ENCODE measurements around the gene PLSCR3. TPM values are rescaled to one million over a fixed set of nuclear protein-coding genes. Genes with fewer than 3 reads are reported as not detected.

Gene PLSCR3
- total RNA-seq, 2 donors from 2014 or later, result 8.9 to 10.2 TPM

DNA sequence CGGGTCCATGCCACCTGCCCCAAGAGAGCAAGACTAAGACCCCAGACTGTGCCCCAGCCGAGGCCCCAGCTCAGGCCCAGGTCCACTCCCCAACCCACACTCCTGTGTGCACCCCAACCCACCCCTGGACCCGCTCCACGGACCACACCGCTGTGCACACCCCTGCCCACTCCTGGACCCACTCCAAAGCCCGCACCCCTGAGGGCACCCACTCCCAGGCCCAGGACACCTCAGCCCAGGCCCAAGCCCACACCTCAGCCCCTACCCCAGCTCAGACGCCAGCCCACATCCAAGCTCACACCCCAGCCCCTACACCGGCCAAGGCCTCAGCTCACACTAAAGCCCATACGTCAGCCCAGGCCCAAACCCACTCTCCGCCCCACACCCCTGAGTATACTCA lies 35.4 kb upstream of the PLSCR3 start:
- ATAC-seq (no peak), DNase-seq (no peak)
- intact Hi-C loops (cut with DNase I, micrococcal nuclease), result loop anchor here in 1 of 2 donors (10.0 kb wide), 1 partner anchor 75 kb away; the partner anchor contains the start of genes KCTD11 and TMEM95

DNA sequence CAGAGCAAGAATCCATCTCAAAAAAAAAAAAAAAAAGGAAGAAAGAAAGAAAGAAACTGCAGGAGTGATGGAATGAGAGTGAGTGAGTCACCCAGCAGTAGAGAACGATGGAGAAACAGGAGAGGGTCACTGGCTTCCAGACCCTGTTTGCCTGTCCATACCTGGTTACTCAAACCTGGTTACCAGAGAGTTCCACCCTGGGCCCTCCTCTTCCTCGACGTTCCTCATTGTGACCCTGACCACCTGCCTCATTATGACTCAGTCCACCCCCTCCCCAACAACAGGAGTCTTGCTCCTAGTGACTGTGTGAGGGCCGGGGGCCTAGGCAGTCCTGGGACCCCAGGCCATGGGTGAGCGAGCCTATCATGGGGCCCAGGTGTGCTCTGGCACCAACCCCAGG lies 34.2 kb upstream of the PLSCR3 start, which contains the start of gene SPEM3:
TSS of gene SPEM3 (plus strand) at position 301 of the 400 bp plus-strand sequence. CDS start at position 347, 46 bp downstream.
- DNase-seq (no peak), ATAC-seq (no peak)
- intact Hi-C loops (cut with DNase I, micrococcal nuclease), result no loop called here

DNA sequence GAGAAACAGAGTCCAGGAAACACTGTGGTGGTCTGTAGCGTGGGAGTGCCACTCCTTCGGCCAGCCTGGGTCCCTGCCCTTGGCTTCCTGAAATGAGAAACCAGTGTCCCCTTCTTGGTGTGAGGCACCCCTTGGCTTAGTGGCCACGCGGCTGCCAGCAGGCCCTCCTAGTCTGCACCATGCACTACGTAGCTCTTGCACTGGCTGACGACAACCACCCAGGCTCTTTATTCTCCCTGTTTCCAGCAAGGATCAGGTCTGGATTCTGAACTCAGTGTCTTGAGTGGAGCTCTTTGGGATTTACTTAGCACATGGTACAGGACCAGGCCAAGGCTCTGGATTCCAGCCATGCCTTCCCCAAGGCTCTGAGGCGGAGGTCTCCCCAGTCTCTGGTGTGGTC lies 33.2 kb upstream of the PLSCR3 start:
- intact Hi-C loops (cut with DNase I, micrococcal nuclease), result no loop called here
- ATAC-seq, result no peak

DNA sequence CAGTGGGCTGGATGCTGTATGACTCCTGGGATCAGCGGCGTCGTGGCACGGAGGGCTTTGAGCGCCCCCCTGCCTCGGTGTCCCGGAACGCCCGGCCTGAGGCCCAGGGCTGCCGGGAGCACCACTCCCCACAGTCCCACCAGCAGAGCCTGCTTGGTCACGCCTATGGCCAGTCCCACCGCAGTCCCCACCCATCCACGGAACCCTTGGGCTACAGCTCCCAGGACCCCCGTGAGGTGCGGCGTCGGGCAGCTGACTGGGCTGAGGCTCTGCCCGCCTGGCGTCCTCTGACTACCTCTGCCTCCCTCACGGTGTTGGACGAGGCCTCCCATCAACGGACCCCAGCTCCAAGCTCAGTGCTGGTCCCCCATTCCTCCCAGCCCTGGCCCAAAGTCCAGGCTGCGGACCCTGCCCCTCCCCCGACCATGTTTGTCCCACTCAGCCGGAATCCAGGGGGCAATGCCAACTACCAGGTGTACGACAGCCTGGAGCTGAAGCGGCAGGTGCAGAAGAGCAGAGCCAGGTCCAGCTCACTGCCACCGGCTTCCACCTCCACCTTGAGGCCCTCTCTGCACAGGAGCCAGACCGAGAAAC lies 32.7 kb upstream of the PLSCR3 start:
- ATAC-seq (no peak), DNase-seq (no peak)
- intact Hi-C loops (cut with DNase I, micrococcal nuclease), result no loop called here

More for the DNA sequence above, 33.2 kb upstream of the PLSCR3 start:
- DNase-seq, result no peak

DNA sequence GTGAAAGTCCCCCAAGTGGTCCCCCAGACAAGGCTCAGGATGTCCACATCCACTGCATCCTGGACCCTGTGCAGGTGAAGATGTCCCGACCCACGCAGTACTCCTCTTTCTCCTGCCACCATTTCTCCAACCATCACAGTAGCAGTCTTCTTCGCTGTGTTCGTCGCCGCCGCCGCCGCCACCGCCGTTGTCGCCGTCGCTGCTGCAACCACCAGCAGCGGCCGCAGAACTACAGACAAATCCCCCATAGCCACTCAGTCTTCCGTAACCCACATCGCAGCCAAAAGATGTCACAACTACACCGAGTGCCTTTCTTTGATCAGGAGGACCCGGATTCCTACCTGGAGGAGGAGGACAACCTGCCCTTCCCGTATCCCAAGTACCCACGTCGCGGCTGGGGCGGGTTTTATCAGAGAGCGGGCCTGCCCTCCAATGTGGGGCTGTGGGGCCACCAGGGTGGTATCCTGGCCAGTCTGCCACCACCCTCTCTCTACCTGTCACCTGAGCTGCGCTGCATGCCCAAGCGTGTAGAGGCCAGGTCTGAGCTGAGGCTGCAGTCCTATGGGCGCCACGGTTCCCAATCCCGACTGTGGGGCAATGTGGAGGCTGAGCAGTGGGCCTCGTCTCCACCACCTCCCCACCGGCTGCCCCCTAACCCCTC lies 32.0 kb upstream of the PLSCR3 start:
- DNase-seq (no peak), ATAC-seq (no peak)
- intact Hi-C loops (cut with DNase I, micrococcal nuclease), result no loop called here

DNA sequence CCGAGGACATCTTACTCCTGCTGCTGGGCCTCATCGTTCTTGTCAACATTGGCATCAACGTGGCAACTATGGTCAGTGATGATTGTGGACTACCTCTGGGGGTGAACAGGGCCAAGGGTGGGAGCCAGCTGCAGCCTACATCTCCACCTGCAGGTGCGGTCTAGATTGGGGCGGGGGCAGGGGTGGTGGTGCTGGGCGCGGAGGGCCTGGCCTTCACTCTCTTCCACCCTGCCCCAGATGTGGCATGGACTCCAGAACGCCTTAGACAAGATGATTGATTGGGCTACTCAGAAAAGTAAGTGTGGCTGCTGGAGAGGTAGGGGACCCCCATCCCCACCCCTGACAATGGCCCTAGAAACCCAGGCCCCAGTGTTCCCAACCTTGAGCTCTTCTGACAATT lies 31.4 kb upstream of the PLSCR3 start:
- no peak for DNase-seq
- intact Hi-C loops (cut with DNase I, micrococcal nuclease), result no loop called here
- ATAC-seq, result no peak

DNA sequence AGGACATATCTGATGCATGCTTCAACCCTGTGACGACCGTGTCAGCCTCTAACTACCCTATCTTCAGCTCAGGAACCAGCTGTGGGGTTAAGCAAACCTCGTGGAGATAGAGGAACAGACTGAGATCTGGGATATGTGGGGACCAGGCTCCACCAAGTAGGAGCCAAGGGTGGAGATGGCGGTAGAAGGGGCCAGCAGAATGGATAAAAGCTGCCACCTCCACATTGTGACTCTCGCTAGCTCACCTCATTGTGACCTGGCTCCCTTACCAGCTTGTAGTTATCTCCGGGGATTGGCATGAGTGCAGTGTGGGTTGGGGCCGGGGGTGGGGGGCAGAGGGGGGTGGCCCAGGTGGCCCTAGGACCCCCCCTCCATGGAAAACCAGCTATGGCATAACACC lies 31.0 kb upstream of the PLSCR3 start, which contains the start of gene SPEM2:
TSS of gene SPEM2 (plus strand) at position 301 of the 400 bp plus-strand sequence. CDS start at position 374, 73 bp downstream.
- no peak for DNase-seq
- no peak for ATAC-seq
- intact Hi-C loops (cut with DNase I, micrococcal nuclease), result no loop called here

DNA sequence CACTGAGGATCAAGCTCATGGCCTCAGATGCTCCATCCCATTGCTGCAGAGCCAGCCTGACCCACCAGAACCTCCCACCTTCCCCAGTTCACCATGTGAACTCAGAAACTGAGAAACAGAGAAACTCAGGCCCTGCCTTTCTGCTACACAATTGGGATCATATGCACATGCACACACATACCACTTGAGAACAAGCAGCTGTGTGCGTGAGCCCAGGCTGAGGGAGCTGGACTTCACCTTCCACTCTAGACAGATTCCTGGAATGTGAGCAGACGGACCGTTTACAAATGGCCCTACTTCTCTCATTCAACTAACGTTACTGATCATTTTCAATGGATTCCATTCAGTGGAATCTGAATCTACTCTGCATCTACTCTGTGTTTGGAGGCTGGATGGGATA lies 29.4 kb upstream of the PLSCR3 start:
- ATAC-seq, result no peak
- intact Hi-C loops (cut with DNase I, micrococcal nuclease), result no loop called here
- no peak for DNase-seq

DNA sequence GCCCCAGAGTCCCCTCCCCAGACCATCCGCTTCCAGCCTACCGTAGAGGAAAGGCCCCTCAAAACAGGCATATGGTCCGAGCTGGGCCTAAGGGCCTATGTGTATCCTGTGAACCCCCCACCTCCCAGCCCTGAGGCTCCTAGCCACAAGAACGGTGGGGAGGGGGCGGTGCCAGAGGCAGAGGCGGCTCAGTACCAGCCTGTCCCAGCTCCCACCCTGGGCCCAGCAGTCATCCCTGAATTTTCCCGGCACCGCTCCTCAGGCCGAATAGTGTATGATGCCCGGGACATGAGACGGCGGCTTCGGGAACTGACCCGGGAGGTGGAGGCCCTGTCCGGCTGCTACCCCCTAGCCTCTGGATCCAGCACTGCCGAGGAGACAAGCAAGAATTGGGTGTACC lies 26.9 kb upstream of the PLSCR3 start:
- no peak for ATAC-seq
- DNase-seq, result no peak
- intact Hi-C loops (cut with DNase I, micrococcal nuclease), result no loop called here

DNA sequence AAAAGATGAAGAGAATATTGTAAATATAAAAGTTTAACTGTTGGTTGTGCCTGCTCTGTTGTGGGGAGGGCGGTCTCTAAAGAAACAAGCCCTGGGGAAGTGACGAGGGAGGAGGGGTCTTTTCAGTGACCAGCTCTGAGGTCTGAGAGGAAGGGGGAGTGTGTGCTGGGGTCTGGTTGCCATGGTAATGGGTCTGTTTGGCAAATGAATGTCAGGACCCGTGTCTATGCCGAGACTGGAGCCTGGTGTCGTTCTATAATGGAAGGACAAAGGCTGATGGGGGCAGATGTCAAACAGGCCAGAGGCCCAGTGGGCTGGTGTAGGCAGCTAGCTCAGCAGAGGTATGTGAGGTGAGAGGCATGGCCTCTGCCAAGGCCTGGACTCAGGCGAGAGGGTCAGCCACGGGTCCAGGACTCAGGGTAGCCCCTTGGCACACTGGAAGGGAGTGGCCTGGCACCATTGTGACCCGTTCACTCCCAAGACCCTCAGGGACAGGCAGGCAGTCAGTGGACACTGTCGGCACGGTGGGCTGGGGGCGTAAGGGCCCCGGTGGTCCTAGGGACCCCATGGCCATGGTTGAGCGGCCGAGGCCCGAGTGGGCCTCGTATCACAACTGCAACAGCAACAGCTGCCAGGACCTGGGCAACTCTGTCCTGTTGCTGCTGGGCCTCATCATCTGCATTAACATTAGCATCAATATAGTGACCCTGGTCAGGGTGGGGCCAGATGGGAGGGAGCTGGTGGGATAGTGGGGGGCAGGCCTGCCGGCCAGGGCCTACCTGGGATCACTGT lies 25.7 kb upstream of the PLSCR3 start, which contains the start of gene SPEM1:
TSS of gene SPEM1 (plus strand) at position 506 of the 792 bp plus-strand sequence. CDS start at position 567, 61 bp downstream.
- DNase-seq (no peak), ATAC-seq (no peak)
- intact Hi-C loops (cut with DNase I, micrococcal nuclease), result no loop called here

DNA sequence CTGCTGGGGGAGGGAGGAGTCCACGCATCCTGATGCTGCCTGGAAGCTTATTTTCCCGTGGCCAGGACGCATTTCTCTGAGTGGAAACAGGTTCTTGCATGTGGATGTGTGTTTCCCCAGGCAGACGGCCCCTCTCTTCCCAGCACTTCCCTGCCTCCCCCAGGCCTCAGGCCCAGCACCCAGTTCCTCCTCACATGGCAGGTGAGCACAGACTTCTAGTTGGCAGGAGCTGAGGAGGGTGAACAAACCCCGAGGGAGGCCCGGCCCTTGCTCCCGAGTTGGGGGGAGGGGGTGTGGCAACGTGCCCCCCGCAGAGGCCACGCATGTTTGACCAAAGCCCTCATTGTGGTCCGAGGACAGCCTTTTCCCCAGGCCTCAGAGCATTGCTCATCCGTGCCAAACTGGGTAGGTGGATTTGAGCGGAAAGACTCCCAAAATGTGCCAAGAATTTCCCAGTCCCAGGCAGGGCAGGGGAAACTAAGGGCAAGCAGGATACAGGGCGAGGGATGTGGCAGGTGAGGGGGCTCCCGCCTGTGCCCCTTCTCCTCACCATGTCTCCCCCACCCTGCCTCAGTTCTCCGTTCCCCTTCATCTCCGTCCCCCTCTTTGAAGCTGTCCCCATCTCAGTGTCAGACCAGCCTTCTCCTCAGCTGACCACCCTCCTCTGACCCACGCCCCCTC lies 24.3 kb upstream of the PLSCR3 start:
- intact Hi-C loops (cut with DNase I, micrococcal nuclease), result no loop called here
- ATAC-seq (no peak), DNase-seq (no peak)

DNA sequence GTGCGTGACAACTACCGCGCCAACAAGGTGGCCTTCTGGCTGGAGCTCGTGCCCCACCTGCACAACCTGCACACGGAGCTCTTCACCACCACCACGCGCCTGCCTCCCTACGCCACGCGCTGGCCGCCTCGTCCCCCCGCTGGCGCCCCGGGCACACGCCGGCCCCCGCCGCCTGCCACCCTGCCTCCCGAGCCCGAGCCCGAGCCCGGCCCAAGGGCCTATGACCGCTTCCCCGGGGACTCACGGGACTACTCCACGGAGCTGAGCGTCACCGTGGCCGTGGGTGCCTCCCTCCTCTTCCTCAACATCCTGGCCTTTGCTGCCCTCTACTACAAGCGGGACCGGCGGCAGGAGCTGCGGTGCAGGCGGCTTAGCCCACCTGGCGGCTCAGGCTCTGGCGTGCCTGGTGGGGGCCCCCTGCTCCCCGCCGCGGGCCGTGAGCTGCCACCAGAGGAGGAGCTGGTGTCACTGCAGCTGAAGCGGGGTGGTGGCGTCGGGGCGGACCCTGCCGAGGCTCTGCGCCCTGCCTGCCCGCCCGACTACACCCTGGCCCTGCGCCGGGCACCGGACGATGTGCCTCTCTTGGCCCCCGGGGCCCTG lies 22.8 kb upstream of the PLSCR3 start:
- no peak for ATAC-seq
- no peak for DNase-seq
- intact Hi-C loops (cut with DNase I, micrococcal nuclease), result no loop called here

DNA sequence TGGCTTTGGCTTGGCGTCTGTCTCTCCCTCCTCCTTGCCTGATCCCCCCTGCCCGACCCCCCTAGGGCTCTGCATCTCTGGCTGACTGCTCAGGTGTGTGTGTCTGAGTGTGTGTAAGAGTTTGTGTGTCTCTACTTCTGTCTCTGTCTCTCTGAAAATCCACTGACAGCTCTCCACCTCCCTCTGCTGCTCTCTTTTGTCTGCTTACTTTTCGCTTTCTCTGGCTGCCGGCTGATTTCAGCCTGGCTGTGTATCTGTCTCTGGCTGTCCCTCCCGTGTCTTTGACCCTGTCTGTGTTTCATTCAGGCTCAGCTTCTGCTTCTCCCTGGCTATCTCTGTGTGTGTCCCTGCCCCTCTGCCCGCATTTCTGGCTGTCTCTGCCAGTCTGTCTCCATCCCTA lies 22.0 kb upstream of the PLSCR3 start:
- intact Hi-C loops (cut with DNase I, micrococcal nuclease), result no loop called here
- DNase-seq, result no peak
- peak; percentile 24 for ATAC-seq

DNA sequence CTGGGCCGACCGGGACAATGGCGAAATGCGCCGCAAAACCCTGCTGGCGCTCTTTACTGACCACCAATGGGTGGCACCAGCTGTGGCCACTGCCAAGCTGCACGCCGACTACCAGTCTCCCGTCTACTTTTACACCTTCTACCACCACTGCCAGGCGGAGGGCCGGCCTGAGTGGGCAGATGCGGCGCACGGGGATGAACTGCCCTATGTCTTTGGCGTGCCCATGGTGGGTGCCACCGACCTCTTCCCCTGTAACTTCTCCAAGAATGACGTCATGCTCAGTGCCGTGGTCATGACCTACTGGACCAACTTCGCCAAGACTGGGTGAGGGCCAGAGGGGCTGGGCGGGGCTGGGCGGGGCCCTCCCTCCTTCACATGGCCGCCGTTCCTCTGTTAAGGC lies 21.5 kb upstream of the PLSCR3 start:
- DNase-seq (no peak), ATAC-seq (no peak)
- intact Hi-C loops (cut with DNase I, micrococcal nuclease), result no loop called here

DNA sequence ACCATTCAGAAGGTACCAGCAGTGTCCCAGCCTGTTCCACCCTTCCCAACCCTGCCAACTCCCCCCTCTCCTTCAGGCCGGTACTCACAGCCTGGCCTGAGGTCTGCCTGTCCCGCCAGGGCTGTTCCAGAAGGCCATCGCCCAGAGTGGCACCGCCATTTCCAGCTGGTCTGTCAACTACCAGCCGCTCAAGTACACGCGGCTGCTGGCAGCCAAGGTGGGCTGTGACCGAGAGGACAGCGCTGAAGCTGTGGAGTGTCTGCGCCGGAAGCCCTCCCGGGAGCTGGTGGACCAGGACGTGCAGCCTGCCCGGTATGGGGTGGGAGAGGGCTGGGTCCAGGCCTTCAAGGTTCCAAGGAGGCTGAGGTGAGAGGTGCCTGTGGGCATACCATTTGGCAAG lies 20.5 kb upstream of the PLSCR3 start:
- DNase-seq (no peak), ATAC-seq (no peak)
- intact Hi-C loops (cut with DNase I, micrococcal nuclease), result no loop called here

DNA sequence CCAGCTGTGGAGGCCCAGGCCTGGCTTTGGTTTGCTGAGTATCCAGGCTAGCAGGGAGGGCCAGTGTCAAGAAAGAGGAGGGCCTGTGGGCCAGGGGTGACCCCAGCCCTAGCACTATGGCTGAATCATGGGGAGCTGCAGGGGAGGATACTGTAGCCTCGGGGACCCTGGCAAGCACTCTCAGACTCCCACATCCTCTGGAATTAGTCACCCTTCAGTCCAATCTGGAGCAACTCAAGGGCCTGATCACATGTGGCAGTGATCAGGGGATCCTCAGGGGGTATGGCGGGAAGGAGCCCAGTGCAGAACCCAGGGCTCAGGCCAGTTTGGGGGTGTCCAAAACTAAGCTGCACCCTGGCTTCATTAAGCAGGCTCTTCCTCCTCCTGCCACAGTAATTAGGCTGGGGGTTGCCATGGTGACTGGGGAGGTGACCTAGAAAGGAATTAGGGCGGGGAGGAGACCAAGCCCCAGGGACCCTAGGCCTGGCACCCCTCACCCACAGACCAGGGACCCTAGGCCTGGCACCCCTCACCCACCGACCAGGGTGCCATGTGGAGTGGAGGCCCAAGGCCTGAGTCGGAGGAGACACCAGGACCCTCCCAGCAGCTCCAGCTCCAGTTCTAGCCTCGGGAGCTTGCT lies 19.1 kb upstream of the PLSCR3 start:
- ATAC-seq (no peak), DNase-seq (no peak)
- intact Hi-C loops (cut with DNase I, micrococcal nuclease), result no loop called here

DNA sequence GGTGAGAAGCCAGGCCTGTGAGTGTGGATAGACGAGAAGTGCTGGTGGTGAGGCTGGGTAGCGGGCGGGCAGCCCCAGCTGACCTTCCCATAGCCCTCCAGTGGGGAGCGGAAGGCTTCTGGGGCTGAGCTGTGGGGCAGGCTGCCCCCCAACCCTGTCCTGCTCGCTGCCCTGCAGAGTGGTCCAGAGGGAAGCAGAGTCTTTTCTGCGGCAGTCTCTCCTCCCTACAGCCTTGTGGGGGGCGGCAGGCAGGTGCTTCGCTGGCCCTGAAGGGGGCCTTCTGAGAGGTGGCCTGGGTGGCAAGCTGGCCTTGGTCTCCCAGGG lies 17.1 kb upstream of the PLSCR3 start:
- DNase-seq (no peak), ATAC-seq (no peak)
- intact Hi-C loops (cut with DNase I, micrococcal nuclease), result no loop called here

DNA sequence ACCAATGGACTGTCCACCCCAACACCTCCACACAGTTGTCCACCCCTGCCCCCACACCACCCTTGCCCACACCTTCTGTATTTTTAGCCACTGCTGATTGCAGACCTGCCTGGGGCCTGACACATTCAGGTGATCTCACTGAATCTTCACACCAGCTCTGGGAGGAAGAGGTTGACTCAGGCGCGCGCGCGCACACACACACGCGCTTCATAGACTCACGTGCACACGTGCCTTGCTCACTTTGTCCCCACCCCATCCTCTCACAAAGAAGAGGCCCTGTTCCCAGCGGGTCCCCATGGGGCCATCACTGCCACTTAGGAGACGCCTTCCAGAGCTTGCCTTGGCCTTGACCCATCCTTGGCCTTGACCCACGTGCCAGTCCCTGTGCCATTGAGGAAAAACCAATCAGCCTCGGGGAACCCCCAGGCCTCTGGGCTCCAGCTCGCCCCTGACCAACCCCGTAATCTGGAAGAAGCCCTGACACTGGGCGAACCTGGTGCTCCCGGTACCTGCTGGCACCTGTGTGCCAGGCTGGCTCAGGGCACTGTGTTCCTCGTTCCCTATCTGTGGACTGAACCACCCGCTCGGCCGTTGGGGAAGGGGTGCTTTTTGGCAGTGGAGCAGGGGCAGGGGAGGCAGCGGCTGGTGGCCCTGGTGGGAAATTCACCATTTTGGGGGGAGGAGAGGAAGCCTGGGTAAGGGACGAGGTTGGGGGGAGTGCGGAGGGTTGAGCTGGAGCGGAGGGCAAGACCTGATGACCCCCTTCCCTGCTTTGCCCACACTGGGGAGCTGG lies 16.5 kb upstream of the PLSCR3 start:
- intact Hi-C loops (cut with DNase I, micrococcal nuclease), result no loop called here
- ATAC-seq, result no peak
- DNase-seq, result no peak
